Fibroblast of the aortic adventitia (primary cell): ENCODE data around the gene CORIN. TPM values are rescaled to one million over a fixed set of nuclear protein-coding genes. Genes with fewer than 3 reads are reported as not detected.

Source experiments
- DNase-seq: peaks from one replicate; pipeline ENCODE4 v3.0.0-alpha.2; 2010; ENCODE audit warnings: low read depth
- H3K4me3 ChIP-seq: 2 replicates; pipeline ENCODE4 v1.5.1; 2011; ENCODE audit warnings: low read depth, mild to moderate bottlenecking, control low read depth, low read length, moderate library complexity
- total RNA-seq: library from RNA; depleted of rRNA; stranded (reverse); fragments of >200 nt; gene quantifications from 2 replicates; pipeline ENCODE4 v1.2.3, GENCODE V29; 2012; ENCODE audit warnings: low replicate concordance
- TF ChIP-seq, protein P1 (sequence below): IDR thresholded peaks from 2 replicates; pipeline ENCODE4 v1.5.1; 2011; ENCODE audit warnings: mild to moderate bottlenecking, low read length, control low read depth, inconsistent platforms; ENCODE audit not compliant: insufficient read depth

CORIN gene
- total RNA-seq, 1 donor: under 0.01 TPM

DNA sequence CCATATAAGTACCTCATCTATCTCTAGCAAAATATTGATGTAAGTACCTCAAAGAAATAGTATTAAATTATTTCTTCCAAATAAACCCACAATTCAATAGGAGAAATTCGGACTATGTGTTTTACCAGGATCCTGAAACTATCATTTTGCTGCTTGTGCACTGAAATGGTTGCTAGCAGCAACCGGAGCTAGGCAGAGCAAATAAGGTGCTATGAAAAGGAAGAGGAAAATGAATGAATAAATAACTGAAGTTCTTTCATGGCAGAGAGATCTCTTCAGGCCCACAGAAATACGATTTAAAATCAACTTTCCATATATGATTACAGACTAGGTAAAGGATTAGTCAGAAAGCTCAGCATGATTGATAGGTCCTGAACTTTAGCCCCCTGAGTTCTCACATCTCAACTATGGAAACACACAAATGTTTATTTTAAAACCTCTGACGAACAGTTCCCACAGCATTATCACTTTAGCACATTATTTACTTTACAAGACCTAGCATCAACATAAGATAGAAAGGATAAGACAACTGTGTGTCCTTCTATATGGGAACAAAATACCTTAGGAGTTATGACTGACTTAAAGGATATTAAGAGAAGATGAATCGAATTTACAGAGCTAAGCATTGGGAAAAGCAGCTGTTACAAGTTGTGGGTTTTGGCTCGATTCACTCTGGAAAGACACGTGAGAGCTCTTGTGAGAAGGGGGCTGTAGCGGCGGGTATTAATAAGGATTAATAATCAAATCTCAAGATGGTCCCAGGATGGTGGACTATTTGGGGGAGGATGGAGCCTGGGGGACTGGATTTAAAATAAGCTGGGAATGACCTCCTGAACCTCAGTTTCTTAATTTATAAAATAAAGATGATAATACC is 104.3 kb downstream of the CORIN start:
- TF ChIP-seq, protein P1, sequence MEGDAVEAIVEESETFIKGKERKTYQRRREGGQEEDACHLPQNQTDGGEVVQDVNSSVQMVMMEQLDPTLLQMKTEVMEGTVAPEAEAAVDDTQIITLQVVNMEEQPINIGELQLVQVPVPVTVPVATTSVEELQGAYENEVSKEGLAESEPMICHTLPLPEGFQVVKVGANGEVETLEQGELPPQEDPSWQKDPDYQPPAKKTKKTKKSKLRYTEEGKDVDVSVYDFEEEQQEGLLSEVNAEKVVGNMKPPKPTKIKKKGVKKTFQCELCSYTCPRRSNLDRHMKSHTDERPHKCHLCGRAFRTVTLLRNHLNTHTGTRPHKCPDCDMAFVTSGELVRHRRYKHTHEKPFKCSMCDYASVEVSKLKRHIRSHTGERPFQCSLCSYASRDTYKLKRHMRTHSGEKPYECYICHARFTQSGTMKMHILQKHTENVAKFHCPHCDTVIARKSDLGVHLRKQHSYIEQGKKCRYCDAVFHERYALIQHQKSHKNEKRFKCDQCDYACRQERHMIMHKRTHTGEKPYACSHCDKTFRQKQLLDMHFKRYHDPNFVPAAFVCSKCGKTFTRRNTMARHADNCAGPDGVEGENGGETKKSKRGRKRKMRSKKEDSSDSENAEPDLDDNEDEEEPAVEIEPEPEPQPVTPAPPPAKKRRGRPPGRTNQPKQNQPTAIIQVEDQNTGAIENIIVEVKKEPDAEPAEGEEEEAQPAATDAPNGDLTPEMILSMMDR: no peak
- H3K4me3 ChIP-seq: no peak overlapping the region
- no peak for DNase-seq

DNA sequence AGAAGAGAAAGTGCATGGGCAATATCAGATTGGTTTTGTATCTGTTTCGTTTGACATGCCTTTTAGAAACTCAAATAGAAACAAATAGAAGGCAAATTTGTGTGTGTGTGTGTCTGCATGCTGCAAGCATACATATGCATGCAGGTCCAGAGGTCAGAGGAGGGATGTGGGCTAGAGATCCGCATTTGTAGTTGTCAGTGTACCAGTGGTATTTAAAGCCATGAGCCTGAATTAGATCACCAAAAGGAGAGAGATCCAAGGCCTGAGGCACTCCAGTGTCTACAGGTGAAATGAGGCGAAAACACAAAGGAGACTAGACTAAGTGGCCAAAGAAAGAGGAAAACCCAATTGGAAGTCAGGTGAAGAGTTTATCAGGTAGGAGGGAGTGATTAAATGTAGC is 106.7 kb downstream of the CORIN start:
- DNase-seq: no peak
- TF ChIP-seq, protein P1: no peak
- no peak overlapping the region for H3K4me3 ChIP-seq

DNA sequence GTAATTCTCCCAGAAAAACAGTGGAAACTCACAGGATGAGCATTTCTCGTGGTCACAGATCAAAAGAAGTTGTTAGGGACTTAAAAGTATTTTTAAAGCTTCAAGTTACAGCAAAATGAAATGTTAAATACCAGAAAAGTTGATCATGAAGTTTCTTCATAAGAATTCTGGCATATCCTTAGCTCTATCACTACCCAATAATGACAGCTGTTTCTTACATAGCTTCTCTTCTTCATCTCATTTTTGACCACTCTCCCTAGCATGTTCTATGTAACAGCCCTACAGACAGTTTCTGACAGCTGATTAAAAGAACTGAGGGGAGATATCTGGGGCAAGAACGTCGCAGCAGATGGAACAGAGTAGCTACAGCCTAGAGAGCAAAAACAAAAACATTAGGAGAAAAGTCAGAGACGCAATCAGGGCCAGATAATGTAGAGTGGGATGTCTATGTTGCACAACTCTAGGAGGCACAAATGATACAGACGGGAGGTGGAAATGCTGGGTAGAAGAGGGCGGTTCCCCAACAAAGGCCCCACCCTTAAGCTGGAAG is 108.7 kb downstream of the CORIN start:
- no peak overlapping the region for H3K4me3 ChIP-seq
- TF ChIP-seq, protein P1: no peak
- DNase-seq: no peak

DNA sequence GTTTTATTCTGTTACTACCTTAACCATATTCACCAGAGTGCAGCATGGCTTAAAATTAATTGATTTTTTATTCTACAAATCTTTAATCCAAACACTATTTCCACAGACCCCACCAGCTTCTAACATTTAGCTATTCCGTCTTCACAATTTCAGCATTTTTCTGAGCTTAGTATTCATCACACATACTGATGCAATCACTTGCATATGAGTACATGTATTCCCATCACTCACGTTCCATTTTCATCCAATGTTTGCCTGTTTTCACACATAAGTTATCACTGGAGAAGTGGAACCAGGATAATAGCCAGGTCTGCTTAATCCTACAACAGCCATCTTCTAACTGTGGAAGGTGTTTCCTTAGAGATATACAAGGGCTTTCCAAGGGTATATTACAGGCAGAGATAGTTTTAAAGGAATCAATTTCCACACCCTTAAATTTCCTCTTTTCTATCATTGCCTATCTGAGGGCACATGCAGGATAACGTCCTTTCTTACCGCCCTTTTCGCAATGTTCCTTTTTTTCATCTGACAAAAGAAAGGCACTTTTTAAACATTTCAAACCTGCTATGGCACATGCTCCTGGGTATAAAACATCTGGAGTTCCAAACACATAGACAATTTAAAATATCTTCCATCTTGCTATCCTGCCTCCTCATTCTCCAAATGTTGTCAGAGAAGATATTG is 115.8 kb downstream of the CORIN start:
- H3K4me3 ChIP-seq: no peak overlapping the region
- TF ChIP-seq, protein P1: no peak
- DNase-seq: no peak

DNA sequence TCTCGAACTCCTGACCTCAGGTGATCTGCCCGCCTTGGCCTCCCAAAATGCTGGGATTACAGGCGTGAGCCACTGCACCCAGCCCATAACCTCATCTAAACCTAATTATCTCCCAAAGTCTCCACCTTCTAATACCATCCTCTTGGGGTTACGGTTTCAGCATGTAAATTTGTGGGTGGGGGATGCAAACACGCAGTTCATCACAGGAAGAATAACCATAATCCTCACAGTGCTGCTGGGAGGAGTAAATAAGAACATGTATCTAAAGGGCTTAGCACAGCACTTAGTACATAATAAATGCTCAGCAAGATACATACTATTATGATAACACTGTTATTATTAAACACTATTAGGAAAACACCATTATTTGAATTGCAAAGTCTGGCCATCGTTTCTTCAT is 116.4 kb downstream of the CORIN start:
- TF ChIP-seq, protein P1: no peak
- DNase-seq: no peak
- H3K4me3 ChIP-seq: no peak overlapping the region

DNA sequence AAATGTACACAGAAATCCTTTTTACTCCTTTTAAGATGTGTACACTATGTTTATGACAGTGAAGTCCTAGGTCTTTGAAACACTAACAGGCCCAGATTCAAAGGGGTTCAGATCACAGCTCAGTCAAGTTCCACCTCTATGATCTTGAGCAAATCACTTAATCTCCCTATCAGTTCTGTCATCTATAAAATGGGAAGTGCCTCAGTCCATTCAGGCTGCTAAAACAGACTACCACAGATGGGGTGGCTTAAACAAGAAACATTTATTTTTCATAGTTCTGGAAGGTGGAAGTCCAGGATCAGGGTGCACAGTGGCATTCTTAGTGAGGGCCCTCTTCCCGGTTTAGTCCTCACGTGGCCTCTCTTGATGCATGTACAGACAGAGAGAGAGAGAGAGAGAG is 117.1 kb downstream of the CORIN start:
- no peak overlapping the region for H3K4me3 ChIP-seq
- TF ChIP-seq, protein P1: no peak
- no peak for DNase-seq
